Cardiac muscle cell (in vitro differentiated cells and primary cell): ENCODE data around the gene PYM1. TPM values are rescaled to one million over a fixed set of nuclear protein-coding genes. Genes with fewer than 3 reads are reported as not detected.
"Not testable (repeated sequence)": the region's sequence is repeated elsewhere in the genome, so short reads cannot be mapped to it uniquely, and the experiment has no call there.

Experiments used
- DNase-seq, 2 donors: peaks; one replicate each; pipeline versions ENCODE4 v3.0.0 to v3.0.0-alpha.2; 2010 to 2017; ENCODE audit warnings: low read depth in 1 of 2, low spot score in 1 of 2
- H3K27ac ChIP-seq: fragments of 200-600 bp; sonication (generic); 2 replicates; pipeline ENCODE4 v1.5.1; 2016
- H3K27me3 ChIP-seq: fragments of 200-600 bp; sonication (generic); 2 replicates; pipeline ENCODE4 v1.6.0; 2016; ENCODE audit warnings: control low read depth
- H3K36me3 ChIP-seq: fragments of 200-600 bp; sonication (generic); 2 replicates; pipeline ENCODE4 v1.5.1; 2016; ENCODE audit warnings: control low read depth
- H3K4me1 ChIP-seq: fragments of 200-600 bp; sonication (generic); 2 replicates; pipeline ENCODE4 v1.8.1; 2017; ENCODE audit warnings: low read depth, mild to moderate bottlenecking, mixed run types
- H3K4me3 ChIP-seq: fragments of 200-600 bp; sonication (generic); 2 replicates; pipeline ENCODE4 v1.5.1; 2016; ENCODE audit warnings: mild to moderate bottlenecking
- H3K9me3 ChIP-seq: fragments of 200-600 bp; sonication (generic); 2 replicates; pipeline ENCODE4 v1.5.1; 2017; ENCODE audit warnings: low read depth, mild to moderate bottlenecking, control low read depth
- polyA plus RNA-seq: library from polyadenylated mRNA; unstranded; fragments of >200 nt; fragmentation: Nextera tagmentation; extraction: Ambion mirVana; gene quantifications from 2 replicates; pipeline ENCODE4 v1.2.1, GENCODE V29; 2016
- total RNA-seq: library from RNA; depleted of rRNA; stranded (reverse); fragments of >200 nt; gene quantifications from 2 replicates; pipeline ENCODE4 v1.2.3, GENCODE V29; 2016
- TF ChIP-seq, protein P1 (sequence below): IDR thresholded peaks from 2 replicates; pipeline ENCODE4 v1.5.1; 2012; ENCODE audit warnings: low read depth, mild to moderate bottlenecking, low read length

The PYM1 gene
- total and polyA plus RNA-seq, 2 experiments from 2014 or later: 55.3 to 82.9 TPM

DNA sequence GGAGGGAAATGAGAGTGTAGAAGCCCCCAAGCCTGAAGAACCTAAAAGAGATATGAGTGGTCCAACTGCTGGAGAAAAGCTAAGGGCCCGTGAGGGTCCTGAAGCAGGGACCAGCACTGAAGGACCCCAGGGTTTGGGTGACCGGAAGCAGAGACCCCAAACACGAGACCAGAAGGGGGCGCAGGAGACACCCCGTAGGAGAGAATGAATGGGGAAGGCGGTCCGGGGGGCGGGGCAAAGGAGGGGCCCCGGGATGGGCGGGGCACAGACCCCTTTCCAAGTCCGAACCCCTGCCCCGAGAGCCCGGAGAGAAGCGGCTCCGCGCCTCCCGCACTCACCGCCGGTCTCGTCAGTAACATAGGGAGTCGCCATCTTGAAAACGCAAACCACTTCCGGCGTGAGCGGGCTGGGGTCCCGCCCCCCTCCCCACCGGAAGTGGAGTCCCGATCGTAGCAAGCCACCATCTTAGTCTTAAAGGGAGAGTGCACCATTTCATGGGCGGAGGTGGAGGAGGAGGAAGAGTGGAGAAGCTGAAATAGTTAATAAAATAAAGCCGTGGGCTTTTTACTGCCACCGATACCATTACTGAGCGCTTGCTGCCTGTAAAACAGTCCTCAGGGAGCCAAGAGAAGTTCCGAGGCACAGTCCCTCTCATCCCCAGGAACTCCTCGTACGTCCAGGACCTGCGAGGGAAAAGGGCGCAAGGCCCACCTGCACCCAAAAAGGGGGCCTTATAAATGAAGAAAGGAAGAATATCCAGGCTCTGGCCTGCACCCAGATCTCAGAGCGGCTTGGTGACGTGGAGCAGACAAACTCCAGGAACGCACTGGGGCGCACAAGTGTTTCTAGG lies 731 bp downstream of the PYM1 start:
- Histone ChIP-seq H3K4me3 (peak overlapping the region; percentile 79), H3K9me3 (no peaks in the 10 kb centered on the region), H3K27ac (peak overlapping the region; percentile 85), H3K36me3 (no peaks in the 10 kb centered on the region), H3K27me3 (no peaks in the 10 kb centered on the region), H3K4me1 (peaks cover 13% of the 10 kb centered on the region)
- peak; percentile 92 to 95 for DNase-seq
- TF ChIP-seq, protein P1, sequence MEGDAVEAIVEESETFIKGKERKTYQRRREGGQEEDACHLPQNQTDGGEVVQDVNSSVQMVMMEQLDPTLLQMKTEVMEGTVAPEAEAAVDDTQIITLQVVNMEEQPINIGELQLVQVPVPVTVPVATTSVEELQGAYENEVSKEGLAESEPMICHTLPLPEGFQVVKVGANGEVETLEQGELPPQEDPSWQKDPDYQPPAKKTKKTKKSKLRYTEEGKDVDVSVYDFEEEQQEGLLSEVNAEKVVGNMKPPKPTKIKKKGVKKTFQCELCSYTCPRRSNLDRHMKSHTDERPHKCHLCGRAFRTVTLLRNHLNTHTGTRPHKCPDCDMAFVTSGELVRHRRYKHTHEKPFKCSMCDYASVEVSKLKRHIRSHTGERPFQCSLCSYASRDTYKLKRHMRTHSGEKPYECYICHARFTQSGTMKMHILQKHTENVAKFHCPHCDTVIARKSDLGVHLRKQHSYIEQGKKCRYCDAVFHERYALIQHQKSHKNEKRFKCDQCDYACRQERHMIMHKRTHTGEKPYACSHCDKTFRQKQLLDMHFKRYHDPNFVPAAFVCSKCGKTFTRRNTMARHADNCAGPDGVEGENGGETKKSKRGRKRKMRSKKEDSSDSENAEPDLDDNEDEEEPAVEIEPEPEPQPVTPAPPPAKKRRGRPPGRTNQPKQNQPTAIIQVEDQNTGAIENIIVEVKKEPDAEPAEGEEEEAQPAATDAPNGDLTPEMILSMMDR: peak; percentile 74

DNA sequence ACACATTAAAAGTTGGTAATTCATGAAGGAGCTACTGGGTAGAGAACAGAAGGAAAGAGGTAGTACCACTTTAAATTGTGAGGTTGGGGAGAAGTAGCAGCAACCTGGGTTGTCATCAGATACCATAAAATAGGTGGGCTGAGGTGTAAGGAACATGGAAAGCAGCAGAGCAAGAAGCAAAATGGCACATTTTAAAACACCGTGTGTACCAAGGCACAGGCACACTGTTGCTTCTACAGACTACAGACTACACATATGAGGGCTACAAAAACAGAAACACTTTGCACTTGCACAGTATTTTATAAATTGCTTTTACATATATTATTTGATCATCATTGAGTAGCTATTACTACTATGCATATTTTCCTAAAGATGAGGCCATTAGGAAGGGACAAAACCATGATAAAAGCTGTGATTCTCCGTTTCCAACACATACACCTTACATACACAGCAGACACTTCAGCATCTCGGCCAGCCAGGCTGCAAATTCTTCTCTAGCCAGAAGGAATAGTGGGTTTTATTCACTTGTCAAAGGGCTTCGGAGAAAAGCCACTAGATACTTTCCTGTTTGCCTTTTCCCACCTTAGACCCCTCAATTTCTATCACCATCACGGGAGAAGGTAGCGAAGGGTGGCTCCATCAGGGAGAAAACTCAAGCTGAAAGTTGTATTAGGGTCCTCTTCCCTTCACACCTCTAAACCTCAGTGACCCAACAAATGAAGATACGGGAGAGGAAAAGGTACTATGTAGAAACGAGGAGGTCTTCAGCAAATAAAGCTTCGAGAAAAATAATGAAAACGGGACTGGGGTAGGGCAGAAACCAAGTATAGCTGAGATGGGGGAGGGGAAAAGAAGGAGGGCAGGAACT lies 1.6 kb downstream of the PYM1 start:
- Histone ChIP-seq H3K4me3 (peak overlapping the region; percentile 79), H3K27me3 (no peaks in the 10 kb centered on the region), H3K27ac (peak overlapping the region; percentile 85), H3K9me3 (no peaks in the 10 kb centered on the region), H3K36me3 (peaks cover 3% of the 10 kb centered on the region), H3K4me1 (peaks cover 12% of the 10 kb centered on the region)
- DNase-seq: no peak
- TF ChIP-seq, protein P1: no peak

DNA sequence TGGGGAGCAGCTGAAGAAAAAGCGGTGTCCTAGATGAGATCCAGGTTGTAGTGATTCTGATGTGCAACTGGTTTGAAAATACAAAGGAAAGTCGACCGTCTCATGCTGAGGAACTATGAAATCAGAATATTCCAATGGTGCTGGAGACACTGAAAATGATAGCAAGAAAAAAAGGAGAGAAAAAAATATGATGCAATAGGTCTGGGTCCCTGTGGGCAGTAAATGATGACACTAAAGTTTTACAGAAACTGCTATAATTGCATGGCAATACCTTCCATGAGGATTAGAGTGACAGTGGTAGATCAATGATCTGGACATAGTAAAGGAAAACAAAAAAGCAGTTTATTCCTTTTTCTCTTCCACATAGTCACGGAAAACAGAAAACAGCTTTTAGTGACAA lies 2.3 kb downstream of the PYM1 start:
- H3K27ac ChIP-seq: no peak overlapping the region
- no peak for DNase-seq
- H3K27me3 ChIP-seq: no peaks in the 10 kb centered on the region
- TF ChIP-seq, protein P1: no peak
- H3K4me1 ChIP-seq: peaks cover 8% of the 10 kb centered on the region
- no peaks in the 10 kb centered on the region for H3K9me3 ChIP-seq
- H3K4me3 ChIP-seq: no peak overlapping the region
- H3K36me3 ChIP-seq: peaks cover 3% of the 10 kb centered on the region

DNA sequence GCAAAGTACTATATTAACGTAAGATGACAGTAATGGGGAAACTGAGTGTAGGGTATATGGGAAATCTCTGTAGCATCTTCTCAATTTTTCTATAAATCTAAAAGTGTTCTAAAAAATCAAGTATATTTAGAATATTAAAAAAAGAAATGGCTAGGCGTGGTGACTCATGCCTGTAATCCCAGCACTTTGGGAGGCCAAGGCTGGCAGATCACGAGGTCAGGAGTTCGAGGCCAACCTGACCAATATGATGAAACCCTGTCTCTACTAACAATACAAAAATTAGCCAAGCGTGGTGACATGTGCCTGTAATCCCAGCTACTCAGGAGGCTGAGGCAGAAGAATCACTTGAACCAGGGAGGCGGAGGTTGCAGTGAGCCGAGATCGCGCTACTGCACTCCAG lies 4.0 kb downstream of the PYM1 start:
- not testable (repeated sequence) for H3K27ac ChIP-seq, H3K27me3 ChIP-seq, H3K36me3 ChIP-seq, H3K4me1 ChIP-seq, H3K4me3 ChIP-seq, DNase-seq, H3K9me3 ChIP-seq

GRCh38 chr12:55922126-55922525 lies 5.6 kb downstream of the PYM1 start:
- H3K4me3 ChIP-seq: no peak overlapping the region
- no peak overlapping the region for H3K27ac ChIP-seq
- H3K36me3 ChIP-seq: peaks cover 3% of the 10 kb centered on the region
- TF ChIP-seq, protein P1: no peak
- H3K27me3 ChIP-seq: no peaks in the 10 kb centered on the region
- no peaks in the 10 kb centered on the region for H3K9me3 ChIP-seq
- DNase-seq: no peak
- peaks cover 8% of the 10 kb centered on the region for H3K4me1 ChIP-seq

GRCh38 chr12:55919032-55919431 lies 8.7 kb downstream of the PYM1 start:
- H3K4me3 ChIP-seq, H3K27me3 ChIP-seq, H3K36me3 ChIP-seq, H3K9me3 ChIP-seq, H3K27ac ChIP-seq, H3K4me1 ChIP-seq: not testable (repeated sequence)
- DNase-seq: peak in 1 of 2 donors; percentile 19
